H7 (cell line): ENCODE data around the gene MVD. TPM values are rescaled to one million over a fixed set of nuclear protein-coding genes. Genes with fewer than 3 reads are reported as not detected.

Source experiments
- DNase-seq: peaks from one replicate; pipeline ENCODE4 v3.0.0; 2012
- H3K27me3 ChIP-seq: 2 replicates; pipeline ENCODE4 v1.6.0; 2011; ENCODE audit warnings: mild to moderate bottlenecking, low read length; ENCODE audit not compliant: control insufficient read depth, insufficient read depth
- H3K36me3 ChIP-seq: replicated peaks from 2 replicates; pipeline ENCODE4 v1.5.1; 2011; ENCODE audit warnings: low read length; ENCODE audit not compliant: control insufficient read depth, insufficient read depth
- H3K4me3 ChIP-seq: 2 replicates; pipeline ENCODE4 v1.5.1; 2011; ENCODE audit warnings: low read depth, mild to moderate bottlenecking, control low read depth, low read length, moderate library complexity; ENCODE audit not compliant: insufficient read depth
- total RNA-seq: library from RNA; depleted of rRNA; stranded (reverse); fragments of >200 nt; shearing (Covaris generic); gene quantifications from 2 replicates; pipeline ENCODE4 v1.2.3, GENCODE V29; 2014

Gene MVD
- total RNA-seq, 1 experiment from 2014 or later = 98.8 TPM

DNA sequence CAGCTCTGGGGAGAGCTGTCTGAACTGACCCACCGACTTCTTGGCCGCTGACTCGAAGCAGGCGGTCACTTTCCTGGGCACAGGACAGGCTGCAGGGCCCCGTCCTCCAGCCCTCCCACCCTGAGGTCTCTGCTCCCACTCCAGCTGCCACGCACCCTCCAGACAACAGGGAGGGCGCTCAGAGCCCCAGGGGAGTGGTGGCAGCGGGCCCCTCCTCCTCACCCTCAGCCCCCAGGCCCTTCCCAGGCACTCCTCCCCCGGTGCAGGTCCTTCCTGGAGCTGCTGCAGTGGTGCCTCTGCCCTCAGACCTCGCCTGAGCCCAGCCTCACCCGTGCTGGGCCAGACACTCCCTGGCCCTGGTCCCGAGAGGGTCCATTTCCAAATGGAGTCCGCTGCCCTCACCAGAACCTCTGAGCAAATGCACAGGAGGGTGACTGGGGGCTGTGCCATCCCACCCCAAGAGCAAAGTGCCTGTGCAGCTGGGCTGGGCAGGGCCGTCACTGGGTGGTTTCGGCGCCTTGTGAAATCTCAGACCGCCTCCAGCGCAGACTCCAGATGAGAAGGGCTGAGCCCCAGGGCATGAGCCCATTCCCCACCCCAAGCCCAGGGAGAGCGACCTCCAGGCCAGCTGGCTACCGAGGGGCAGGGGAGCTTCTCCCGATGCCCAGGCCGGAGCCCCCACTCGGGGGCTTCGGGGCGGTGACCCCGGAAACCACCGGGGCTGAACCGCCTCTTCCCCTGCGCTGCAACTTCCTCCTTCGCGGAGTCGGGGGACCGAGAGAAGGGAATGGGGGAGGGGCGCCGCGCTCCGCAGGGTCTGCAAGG is 12.8 kb downstream of the MVD start:
- DNase-seq = peak; percentile 89
- H3K4me3 ChIP-seq = peak overlapping the region; percentile 90

GRCh38 chr16:88649195-88649923 is 13.5 kb downstream of the MVD start:
- DNase-seq = no peak
- H3K36me3 ChIP-seq = no peaks in the 10 kb centered on the region; the same call in 1 of the 2 replicates
- H3K27me3 ChIP-seq = no peaks in the 10 kb centered on the region
- peak overlapping the region; percentile 90; the same call in 1 of the 2 replicates for H3K4me3 ChIP-seq

More for the DNA sequence above, 12.8 kb downstream of the MVD start:
- Histone ChIP-seq H3K27me3 (no peaks in the 10 kb centered on the region), H3K36me3 (peaks cover 2% of the 10 kb centered on the region; the same call in 1 of the 2 replicates)

- Histone ChIP-seq H3K4me3 (no peak overlapping the region), H3K27me3 (no peaks in the 10 kb centered on the region), H3K36me3 (no peaks in the 10 kb centered on the region)
- DNase-seq = no peak
These were observed 15.5 kb downstream of the MVD start for GRCh38 chr16:88647178-88648070.

- no peak overlapping the region for H3K4me3 ChIP-seq
- DNase-seq = no peak
- H3K27me3 ChIP-seq = no peaks in the 10 kb centered on the region
- no peaks in the 10 kb centered on the region for H3K36me3 ChIP-seq
These were observed 16.4 kb downstream of the MVD start for GRCh38 chr16:88646345-88647034.

- DNase-seq = no peak
- no peaks in the 10 kb centered on the region for H3K36me3 ChIP-seq
- H3K4me3 ChIP-seq = no peak overlapping the region
- H3K27me3 ChIP-seq = no peaks in the 10 kb centered on the region
These were observed 16.9 kb downstream of the MVD start for GRCh38 chr16:88645941-88646340.

DNA sequence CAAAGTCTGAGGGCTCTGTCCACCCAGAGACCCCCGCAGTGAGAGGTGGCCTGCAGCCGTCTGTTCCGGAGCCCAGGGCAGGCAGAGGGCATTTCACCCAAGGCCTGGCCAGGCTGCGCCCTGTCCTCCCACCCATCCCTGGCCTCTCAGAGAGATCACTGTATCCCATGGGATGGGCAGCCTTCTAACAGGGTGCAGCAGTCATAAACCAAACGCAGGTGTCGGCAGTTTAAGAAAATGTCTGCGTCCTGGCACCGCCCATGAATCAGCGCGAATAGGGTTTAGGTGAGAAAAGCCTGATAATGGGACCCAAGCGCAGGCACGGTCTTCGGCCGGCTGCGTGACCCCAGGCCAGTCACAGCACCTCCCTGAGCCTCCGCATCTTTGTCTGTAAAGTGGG is 17.4 kb downstream of the MVD start:
- Histone ChIP-seq H3K36me3 (no peaks in the 10 kb centered on the region), H3K27me3 (no peaks in the 10 kb centered on the region), H3K4me3 (no peak overlapping the region)
- DNase-seq = no peak

GRCh38 chr16:88643644-88643932 is 19.3 kb downstream of the MVD start:
- Histone ChIP-seq H3K36me3 (no peaks in the 10 kb centered on the region), H3K4me3 (no peak overlapping the region), H3K27me3 (peaks cover 3% of the 10 kb centered on the region; the same call in 1 of the 2 replicates)
- DNase-seq = no peak

GRCh38 chr16:88642881-88643643 is 19.8 kb downstream of the MVD start:
- no peak overlapping the region for H3K4me3 ChIP-seq
- DNase-seq = no peak
- peaks cover 3% of the 10 kb centered on the region; the same call in 1 of the 2 replicates for H3K27me3 ChIP-seq

DNA sequence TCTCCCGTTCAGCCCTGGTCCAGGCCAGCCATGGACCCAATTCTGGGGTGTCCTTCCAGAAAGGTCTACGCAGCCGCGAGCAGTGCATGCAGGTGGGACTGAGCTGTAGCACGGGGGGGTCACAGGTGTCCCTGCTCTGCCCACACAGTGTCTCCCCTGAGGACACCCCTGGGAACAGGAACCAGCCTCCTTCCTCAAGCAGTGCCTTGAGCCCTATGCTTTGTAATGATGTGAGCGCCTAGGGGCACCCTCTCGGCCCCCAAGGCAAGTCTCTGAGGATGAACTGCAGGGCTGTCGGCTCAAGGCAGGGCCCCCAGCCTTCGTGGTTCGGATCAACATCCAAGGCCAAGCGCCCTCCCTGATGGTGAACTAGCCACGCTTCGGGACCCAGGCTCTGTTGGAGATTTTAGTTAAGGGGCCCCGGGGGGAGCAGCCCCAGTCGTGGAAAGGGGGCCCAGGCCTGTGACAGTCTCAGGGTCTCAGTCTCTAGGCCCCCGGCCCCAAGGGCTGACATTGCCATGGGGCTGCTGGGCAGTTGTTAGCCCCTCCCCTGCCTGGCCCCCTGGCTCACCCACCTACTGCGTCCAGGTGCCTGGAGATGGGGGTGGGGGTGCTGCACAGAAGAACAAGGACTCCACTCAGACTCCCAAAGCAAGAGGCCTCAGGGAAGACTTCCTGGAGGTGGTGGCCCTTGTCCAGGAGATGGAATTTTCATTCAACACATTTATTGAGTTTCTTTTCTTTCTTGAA is 22.2 kb downstream of the MVD start:
- no peak for DNase-seq
- H3K36me3 ChIP-seq = no peaks in the 10 kb centered on the region
- peaks cover 5% of the 10 kb centered on the region for H3K27me3 ChIP-seq
- no peak overlapping the region for H3K4me3 ChIP-seq

More at GRCh38 chr16:88642881-88643643, 19.8 kb downstream of the MVD start:
- H3K36me3 ChIP-seq = no peaks in the 10 kb centered on the region

GRCh38 chr16:88640039-88640495 is 22.8 kb downstream of the MVD start:
- DNase-seq = no peak
- no peaks in the 10 kb centered on the region for H3K36me3 ChIP-seq
- H3K27me3 ChIP-seq = peaks cover 8% of the 10 kb centered on the region
- no peak overlapping the region for H3K4me3 ChIP-seq

DNA sequence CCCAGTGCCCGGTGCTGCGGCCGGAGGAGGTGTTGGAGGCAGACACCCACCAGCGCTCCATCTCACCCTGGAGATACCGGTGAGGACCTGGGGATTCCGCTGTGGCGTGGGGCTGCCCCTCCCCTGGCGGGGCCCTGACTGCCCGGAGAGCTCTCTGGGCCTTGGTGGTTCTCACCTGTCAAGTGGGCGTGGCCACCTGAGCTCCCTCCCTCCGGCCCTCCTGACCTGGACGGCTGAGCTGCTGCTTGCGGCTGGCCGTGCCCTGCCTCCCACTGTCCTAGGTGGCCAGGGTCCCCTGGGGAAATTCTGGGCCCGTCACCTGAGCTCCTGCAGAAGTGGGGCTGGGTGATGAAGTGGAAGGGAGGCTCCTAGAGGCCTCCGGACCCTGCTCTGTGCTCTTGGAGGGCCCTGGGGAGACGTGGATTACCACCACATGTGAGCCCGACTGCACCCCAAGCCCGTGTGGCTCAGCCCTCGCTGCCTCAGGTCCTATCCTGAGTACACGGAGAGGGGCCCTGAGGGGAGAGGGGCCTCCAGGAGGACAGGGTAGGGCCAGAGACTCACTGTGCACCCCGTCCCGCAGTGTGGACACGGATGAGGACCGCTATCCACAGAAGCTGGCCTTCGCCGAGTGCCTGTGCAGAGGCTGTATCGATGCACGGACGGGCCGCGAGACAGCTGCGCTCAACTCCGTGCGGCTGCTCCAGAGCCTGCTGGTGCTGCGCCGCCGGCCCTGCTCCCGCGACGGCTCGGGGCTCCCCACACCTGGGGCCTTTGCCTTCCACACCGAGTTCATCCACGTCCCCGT is 23.5 kb downstream of the MVD start:
- no peaks in the 10 kb centered on the region for H3K36me3 ChIP-seq
- DNase-seq = peak; percentile 97
- no peak overlapping the region for H3K4me3 ChIP-seq
- peaks cover 10% of the 10 kb centered on the region for H3K27me3 ChIP-seq
